HepG2 (cell line): ENCODE results near the gene ILDR2. TPM values are rescaled to one million over a fixed set of nuclear protein-coding genes. Genes with fewer than 3 reads are reported as not detected.

ENCODE experiments used
- ATAC-seq: fragments of 200-7000 bp; cut with Tn5 transposase; 3 replicates; pipeline ENCODE4 v1.9.1; 2020; ENCODE audit warnings: mild to moderate bottlenecking, moderate library complexity
- BruUV-seq: library from RNA; stranded (reverse); fragments of 400-500 nt; replicated peaks from 2 replicates; lab custom pipeline; 2021; lab: Mats Ljungman, UMichigan
- CTCF ChIA-PET: fragments of 300-600 bp; formaldehyde crosslinking; extraction: SDS; loops from one replicate; lab custom pipeline; 2021; ENCODE audit warnings: low total read pairs, inconsistent platforms, low intra/inter-chr PET ratio; lab: Yijun Ruan, JAX
- POLR2A ChIA-PET: fragments of 350-600 bp; sonication (Branson Sonifier 250); formaldehyde crosslinking; loops from one replicate; lab custom pipeline; 2020; ENCODE audit warnings: antibody characterized with exemption, inconsistent platforms; lab: Yijun Ruan, JAX
- DNase-seq: peaks from one replicate; pipeline ENCODE4 v3.0.0-alpha.2; 2015; ENCODE audit warnings: low spot score
- FAIRE-seq: peaks from 3 replicates; lab custom pipeline; 2011; peaks lifted over from hg19 to GRCh38; lab: Jason Lieb, UNC
- H2AFZ ChIP-seq: one replicate; pipeline ENCODE4 v1.6.1; 2011; ENCODE audit warnings: low read length, inconsistent platforms
- H3K27ac ChIP-seq: fragments of 300-600 bp; 3 replicates; pipeline ENCODE4 v1.8.0; 2011; ENCODE audit warnings: mixed run types, mild to moderate bottlenecking, mixed read lengths, low read length, inconsistent platforms; ENCODE audit not compliant: insufficient read depth; ENCODE audit errors: extremely low read length
- H3K27me3 ChIP-seq, 2 experiments: fragments of 200-600 bp in 1 of 2; 2 replicates in 1 of 2; 3 replicates in 1 of 2; pipeline versions ENCODE4 v1.6.0 to v1.8.0; 2011; ENCODE audit warnings: low read length in 2 of 2, mild to moderate bottlenecking in 2 of 2, moderate library complexity in 2 of 2, inconsistent platforms in 1 of 2; ENCODE audit not compliant: insufficient read depth in 2 of 2, control insufficient read depth in 1 of 2
- H3K36me3 ChIP-seq, 2 experiments: fragments of 200-600 bp in 1 of 2; replicated peaks in 1 of 2; 2 replicates in 1 of 2; 3 replicates in 1 of 2; pipeline versions ENCODE4 v1.5.1 to v1.8.0; 2011; ENCODE audit warnings: low read length in 2 of 2, inconsistent platforms in 1 of 2; ENCODE audit not compliant: insufficient read depth in 2 of 2, control insufficient read depth in 1 of 2
- H3K4me1 ChIP-seq: 2 replicates; pipeline ENCODE4 v1.5.1; 2012; ENCODE audit warnings: low read length, inconsistent platforms; ENCODE audit not compliant: insufficient read depth
- H3K4me2 ChIP-seq: 2 replicates; pipeline ENCODE4 v1.6.0; 2011; ENCODE audit warnings: low read depth, low read length, inconsistent platforms
- H3K4me3 ChIP-seq, 3 experiments: fragments of 200-600 bp in 1 of 3; sonication (generic), shearing (Covaris generic) in 1 of 3; replicated peaks in 1 of 3; 2 replicates each; pipeline ENCODE4 v1.5.1; 2011 to 2016; ENCODE audit warnings: low read length in 3 of 3, inconsistent platforms in 2 of 3, low read depth in 2 of 3, mild to moderate bottlenecking in 2 of 3, control low read depth in 1 of 3, mixed read lengths in 1 of 3; ENCODE audit not compliant: insufficient read depth in 1 of 3
- H3K79me2 ChIP-seq: one replicate; pipeline ENCODE4 v1.6.1; 2011; ENCODE audit warnings: low read length, inconsistent platforms; ENCODE audit not compliant: insufficient read depth
- H3K9ac ChIP-seq: 2 replicates; pipeline ENCODE4 v1.6.0; 2011; ENCODE audit warnings: mild to moderate bottlenecking, low read depth, low read length, inconsistent platforms; ENCODE audit not compliant: insufficient read depth
- H3K9me3 ChIP-seq: 2 replicates; pipeline ENCODE4 v1.5.1; 2012; ENCODE audit warnings: mild to moderate bottlenecking, low read length
- H4K20me1 ChIP-seq: 2 replicates; pipeline ENCODE4 v1.6.0; 2011; ENCODE audit warnings: inconsistent platforms, mild to moderate bottlenecking, low read length, moderate library complexity; ENCODE audit not compliant: insufficient read depth
- E2F5 ChIP-seq: sonication (generic); formaldehyde crosslinking; conservative IDR thresholded peaks from 2 replicates; pipeline ENCODE4 v1.4.0; 2020; ENCODE audit warnings: missing genetic modification reagents
- FOXM1 ChIP-seq: sonication (generic); formaldehyde crosslinking; IDR thresholded peaks from 2 replicates; pipeline ENCODE4 v1.5.0; 2020; ENCODE audit warnings: missing genetic modification reagents
- KLF16 ChIP-seq, 2 experiments: sonication (generic) in 1 of 2; formaldehyde crosslinking in 1 of 2; IDR thresholded peaks; 2 replicates each; pipeline versions ENCODE4 v1.6.1 to v1.8.0; 2016 to 2023; ENCODE audit warnings: missing genetic modification reagents in 2 of 2, missing compliant biosample characterization in 1 of 2
- MYPOP ChIP-seq: sonication (generic); formaldehyde crosslinking; IDR thresholded peaks from 2 replicates; pipeline ENCODE4 v1.8.1; 2023; ENCODE audit warnings: mild to moderate bottlenecking, moderate library complexity, missing genetic modification reagents
- NFIB ChIP-seq: sonication (generic); formaldehyde crosslinking; IDR thresholded peaks from 2 replicates; pipeline ENCODE4 v1.9.0; 2021; ENCODE audit warnings: missing genetic modification reagents, mild to moderate bottlenecking, borderline replicate concordance
- PAF1 ChIP-seq: IDR thresholded peaks from 2 replicates; pipeline ENCODE4 v1.6.1; 2016; ENCODE audit warnings: missing genetic modification reagents, missing compliant biosample characterization
- ZBTB14 ChIP-seq: sonication (generic); formaldehyde crosslinking; IDR thresholded peaks from 2 replicates; pipeline ENCODE4 v1.4.0; 2020; ENCODE audit warnings: missing genetic modification reagents
- ZNF234 ChIP-seq: sonication (generic); formaldehyde crosslinking; conservative IDR thresholded peaks from 2 replicates; pipeline ENCODE4 v1.5.1; 2020; ENCODE audit warnings: mild to moderate bottlenecking, missing genetic modification reagents
- ZNF674 ChIP-seq: sonication (generic); formaldehyde crosslinking; IDR thresholded peaks from 2 replicates; pipeline ENCODE4 v1.5.0; 2020; ENCODE audit warnings: low read depth, mild to moderate bottlenecking, missing genetic modification reagents
- ZSCAN25 ChIP-seq: sonication (generic); formaldehyde crosslinking; IDR thresholded peaks from 2 replicates; pipeline ENCODE4 v1.8.0; 2022; ENCODE audit warnings: mild to moderate bottlenecking, missing genetic modification reagents
- WGBS: methylation state at CpG from one replicate; pipeline ENCODE4 v1.1.6; 2017; ENCODE audit warnings: low lambda C conversion rate; 5-methylcytosine and 5-hydroxymethylcytosine counted together
- in situ Hi-C: cut with HindIII; loops from 2 replicates; pipeline ENCODE4 v1.10.0; 2017; ENCODE audit warnings: low pct_unique_long_range_greater_than_20kb; ENCODE audit not compliant: extremely low pct_ligation_motif_present
- intact Hi-C: fragments of 100-400 bp; cut with micrococcal nuclease; formaldehyde crosslinking; loops from one replicate; pipeline ENCODE4 v1.10.0; 2022; ENCODE audit not compliant: unreplicated experiment
- polyA plus RNA-seq, 8 experiments: library from polyadenylated mRNA; depleted of rRNA in 3 of 8; stranded (reverse) in 7 of 8; unstranded in 1 of 8; fragments of >200 nt; fragmentation: Illumina TruSeq in 4 of 8; extraction: Trizol in 4 of 8; gene quantifications; 2 replicates each; pipeline versions ENCODE4 v1.2.1 to v1.2.3, GENCODE V29; 2011 to 2016; ENCODE audit warnings: low read depth in 4 of 8, missing spikeins in 1 of 8, mixed read lengths in 1 of 8; ENCODE audit not compliant: insufficient read depth in 1 of 8
- total RNA-seq, 5 experiments: library from RNA; depleted of rRNA; stranded (reverse); fragments of >200 nt; fragmentation: Illumina TruSeq; extraction: Trizol; gene quantifications; 2 replicates each; pipeline ENCODE4 v1.2.3, GENCODE V29; 2016; ENCODE audit warnings: low read depth in 1 of 5

ILDR2 gene
- total and polyA plus RNA-seq, 2 of the 13 experiments (the other 11 are each of a cell fraction or from before 2014, with no cell fraction given), result 0.04 TPM; not detected in 1

- POLR2A ChIA-PET, result no interaction called here
- BruUV-seq, result no TSS peak
- Histone ChIP-seq H3K4me3 (no peak overlapping the region), H3K79me2 (no peaks in the 10 kb centered on the region), H3K9me3 (no peaks in the 10 kb centered on the region), H3K36me3 (no peaks in the 10 kb centered on the region), H3K27me3 (no peaks in the 10 kb centered on the region), H2AFZ (no peak overlapping the region), H3K9ac (no peak overlapping the region)
- ATAC-seq (no peak), FAIRE-seq (no peak)
- CTCF ChIA-PET, result no interaction called here
- intact Hi-C loops (no loop called here), in situ Hi-C loops (no loop called here)
- TF ChIP-seq ZBTB14 (CRISPR knock-in tag), result no peak
- no peak for TF ChIP-seq NFIB (CRISPR knock-in tag)
- no peak for TF ChIP-seq E2F5 (CRISPR knock-in tag)
- no peak for TF ChIP-seq MYPOP
- no peak for TF ChIP-seq FOXM1 (CRISPR knock-in tag)
- TF ChIP-seq PAF1 (CRISPR knock-in tag), result no peak
- no peak for TF ChIP-seq ZNF234 (CRISPR knock-in tag)
- no peak for TF ChIP-seq ZSCAN25 (CRISPR knock-in tag)
- no peak for TF ChIP-seq KLF16 (CRISPR knock-in tag; IDR thresholded peaks at IDR 0.05)
- no peak for TF ChIP-seq ZNF674 (CRISPR knock-in tag)
- TF ChIP-seq, all 625 proteins: peak for 0
- Histone ChIP-seq H3K4me1 (no peaks in the 10 kb centered on the region), H3K27ac (no peak overlapping the region), H3K4me2 (no peak overlapping the region), H4K20me1 (no peaks in the 10 kb centered on the region)
- DNase-seq, result no peak
- 0% methylated on average over 2 of the region's 2 CpGs for WGBS
Measured at GRCh38 chr1:167012570-167012969, 37.2 kb upstream of the ILDR2 start.
